Endodermal cell (in vitro differentiated cells): ENCODE results near the gene ADGRD1. TPM values are rescaled to one million over a fixed set of nuclear protein-coding genes. Genes with fewer than 3 reads are reported as not detected.
A peak's percentile ranks its signal among the peaks of the same experiment; 100 is the strongest.

ENCODE experiments used
- DNase-seq: peaks from one replicate; pipeline ENCODE4 v3.0.0-alpha.2; 2017
- H3K27ac ChIP-seq: 2 replicates; pipeline ENCODE4 v1.5.1; 2013; ENCODE audit warnings: mild to moderate bottlenecking, low read depth, low read length, moderate library complexity
- H3K27me3 ChIP-seq: 2 replicates; pipeline ENCODE4 v1.6.1; 2013; ENCODE audit warnings: mild to moderate bottlenecking, low read length, moderate library complexity; ENCODE audit not compliant: insufficient read depth, control insufficient read depth, poor library complexity, severe bottlenecking
- H3K36me3 ChIP-seq: 2 replicates; pipeline ENCODE4 v1.7.0; 2013; ENCODE audit warnings: mild to moderate bottlenecking, low read length, moderate library complexity; ENCODE audit not compliant: control insufficient read depth, insufficient read depth
- H3K4me1 ChIP-seq: one replicate; pipeline ENCODE4 v1.7.0; 2013; ENCODE audit warnings: low read length; ENCODE audit not compliant: control insufficient read depth, insufficient read depth
- H3K4me3 ChIP-seq: 2 replicates; pipeline ENCODE4 v1.5.1; 2013; ENCODE audit warnings: mild to moderate bottlenecking, low read length, moderate library complexity
- H3K9ac ChIP-seq: 2 replicates; pipeline ENCODE4 v1.6.1; 2013; ENCODE audit warnings: mild to moderate bottlenecking, low read length, moderate library complexity; ENCODE audit not compliant: poor library complexity, severe bottlenecking; ENCODE audit errors: extremely low read depth
- H3K9me3 ChIP-seq: 2 replicates; pipeline ENCODE4 v1.6.1; 2013; ENCODE audit warnings: mild to moderate bottlenecking, low read length, moderate library complexity; ENCODE audit not compliant: control insufficient read depth
- H3K27ac Mint-ChIP-seq: 2 replicates; pipeline ENCODE4 v1.8.0; 2020; ENCODE audit warnings: mixed read lengths
- H3K27me3 Mint-ChIP-seq: 2 replicates; pipeline ENCODE4 v1.8.0; 2021; ENCODE audit warnings: mild to moderate bottlenecking, mixed read lengths; ENCODE audit not compliant: insufficient read depth
- H3K36me3 Mint-ChIP-seq: 2 replicates; pipeline ENCODE4 v1.8.0; 2020; ENCODE audit warnings: low read depth, mixed read lengths
- H3K4me1 Mint-ChIP-seq: 2 replicates; pipeline ENCODE4 v1.8.0; 2020; ENCODE audit warnings: mixed read lengths
- H3K4me3 Mint-ChIP-seq: 2 replicates; pipeline ENCODE4 v1.8.0; 2020; ENCODE audit warnings: mild to moderate bottlenecking, moderate library complexity, mixed read lengths
- H3K9me3 Mint-ChIP-seq: 2 replicates; pipeline ENCODE4 v1.8.0; 2020; ENCODE audit warnings: mild to moderate bottlenecking, mixed read lengths
- WGBS, 2 experiments: methylation state at CpG; one replicate each; pipeline versions ENCODE4 v1.1.5 to v1.1.7; 2013; ENCODE audit warnings: missing lambda C conversion rate in 2 of 2, mixed read lengths in 1 of 2; ENCODE audit not compliant: insufficient coverage in 1 of 2, insufficient read length in 1 of 2; 5-methylcytosine and 5-hydroxymethylcytosine counted together
- total RNA-seq, 2 donors: library from RNA; stranded (reverse); fragmentation: NEBNext Ultra II Directional in 1 of 2; extraction: Animal tissue kit (Norgen Biotek cat#: 25700) in 1 of 2; gene quantifications; 2 replicates in 1 of 2; 3 replicates in 1 of 2; pipeline ENCODE4 v1.2.1, GENCODE V29; 2021
- TF ChIP-seq, protein P1 (sequence below): fragments of 200-600 bp; sonication (generic); conservative IDR thresholded peaks from 2 replicates; pipeline ENCODE4 v1.5.0; 2021; ENCODE audit warnings: antibody characterized with exemption, mild to moderate bottlenecking

Gene ADGRD1
- total RNA-seq, 2 donors from 2014 or later: 1.3 to 2.9 TPM

DNA sequence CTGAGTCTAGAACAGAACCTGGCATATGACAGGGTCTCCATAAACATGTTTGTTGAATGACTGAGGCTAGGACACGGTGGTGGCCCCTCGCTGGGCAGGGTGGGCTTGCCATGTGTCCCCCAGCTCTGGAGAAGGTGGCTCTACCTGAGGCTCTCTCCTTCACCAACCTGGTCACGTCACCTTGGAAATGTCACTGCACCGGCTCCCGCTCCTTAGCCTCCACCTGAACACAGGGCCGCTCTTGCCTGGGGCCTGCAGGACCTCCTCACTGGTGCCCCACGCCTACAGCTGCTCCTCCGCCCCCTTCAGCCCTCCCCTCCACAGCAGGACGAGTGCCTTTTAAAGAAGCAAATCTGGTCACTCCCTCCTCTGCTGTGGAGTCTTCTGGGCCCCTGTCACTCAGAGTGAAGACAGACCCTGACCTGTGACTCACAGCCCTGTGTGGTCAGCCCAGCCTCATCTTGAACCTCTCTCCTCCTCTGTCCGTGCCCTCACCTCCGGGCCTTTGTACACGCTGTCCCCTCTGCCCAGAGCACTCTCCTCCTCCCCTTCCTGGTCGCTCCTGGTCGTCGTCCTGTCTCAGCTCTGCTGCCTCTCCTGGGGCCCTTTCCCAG is 81.0 kb downstream of the ADGRD1 start:
- peaks cover 9% of the 10 kb centered on the region for H3K9me3 Mint-ChIP-seq
- TF ChIP-seq, protein P1, sequence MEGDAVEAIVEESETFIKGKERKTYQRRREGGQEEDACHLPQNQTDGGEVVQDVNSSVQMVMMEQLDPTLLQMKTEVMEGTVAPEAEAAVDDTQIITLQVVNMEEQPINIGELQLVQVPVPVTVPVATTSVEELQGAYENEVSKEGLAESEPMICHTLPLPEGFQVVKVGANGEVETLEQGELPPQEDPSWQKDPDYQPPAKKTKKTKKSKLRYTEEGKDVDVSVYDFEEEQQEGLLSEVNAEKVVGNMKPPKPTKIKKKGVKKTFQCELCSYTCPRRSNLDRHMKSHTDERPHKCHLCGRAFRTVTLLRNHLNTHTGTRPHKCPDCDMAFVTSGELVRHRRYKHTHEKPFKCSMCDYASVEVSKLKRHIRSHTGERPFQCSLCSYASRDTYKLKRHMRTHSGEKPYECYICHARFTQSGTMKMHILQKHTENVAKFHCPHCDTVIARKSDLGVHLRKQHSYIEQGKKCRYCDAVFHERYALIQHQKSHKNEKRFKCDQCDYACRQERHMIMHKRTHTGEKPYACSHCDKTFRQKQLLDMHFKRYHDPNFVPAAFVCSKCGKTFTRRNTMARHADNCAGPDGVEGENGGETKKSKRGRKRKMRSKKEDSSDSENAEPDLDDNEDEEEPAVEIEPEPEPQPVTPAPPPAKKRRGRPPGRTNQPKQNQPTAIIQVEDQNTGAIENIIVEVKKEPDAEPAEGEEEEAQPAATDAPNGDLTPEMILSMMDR: no peak
- Histone ChIP-seq H3K27ac (peak overlapping the region; percentile 29), H3K36me3 (no peaks in the 10 kb centered on the region), H3K4me3 (no peak overlapping the region), H3K9ac (no peak overlapping the region), H3K4me1 (no peaks in the 10 kb centered on the region), H3K9me3 (no peaks in the 10 kb centered on the region), H3K27me3 (no peaks in the 10 kb centered on the region)
- 79 to 81% methylated on average over 9 to 15 of the region's 15 CpGs for WGBS, 2 experiments
- no peak overlapping the region for H3K4me3 Mint-ChIP-seq
- no peaks in the 10 kb centered on the region for H3K36me3 Mint-ChIP-seq
- H3K27me3 Mint-ChIP-seq: no peaks in the 10 kb centered on the region
- H3K4me1 Mint-ChIP-seq: no peaks in the 10 kb centered on the region
- H3K27ac Mint-ChIP-seq: no peak overlapping the region
- no peak for DNase-seq

DNA sequence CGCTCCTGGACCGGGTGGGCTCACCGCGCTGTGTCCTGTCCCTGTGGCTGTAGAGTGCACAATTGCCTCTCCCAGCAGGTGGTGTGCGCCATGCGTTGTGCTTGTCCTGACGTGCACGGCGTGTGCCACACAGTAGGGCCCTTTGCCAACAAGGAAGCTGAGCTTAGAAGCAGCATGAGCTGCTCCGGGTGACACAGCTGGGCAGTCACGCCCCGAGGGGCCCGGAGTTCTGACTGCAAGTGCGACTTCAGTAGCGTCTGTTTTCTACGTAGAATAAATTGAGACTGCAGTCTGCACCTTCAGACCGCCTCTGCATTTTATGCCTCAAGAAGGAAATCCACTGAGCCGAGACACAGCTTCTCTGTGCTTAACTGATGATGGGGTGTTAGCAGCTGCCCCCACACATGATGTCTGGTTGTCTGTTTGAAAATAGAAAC is 81.6 kb downstream of the ADGRD1 start:
- H3K36me3 Mint-ChIP-seq: no peaks in the 10 kb centered on the region
- Histone ChIP-seq H3K27me3 (no peaks in the 10 kb centered on the region), H3K9me3 (no peaks in the 10 kb centered on the region), H3K4me3 (no peak overlapping the region), H3K36me3 (no peaks in the 10 kb centered on the region), H3K4me1 (no peaks in the 10 kb centered on the region), H3K9ac (no peak overlapping the region), H3K27ac (peak overlapping the region; percentile 29)
- peaks cover 9% of the 10 kb centered on the region for H3K9me3 Mint-ChIP-seq
- no peaks in the 10 kb centered on the region for H3K27me3 Mint-ChIP-seq
- H3K4me3 Mint-ChIP-seq: no peak overlapping the region
- WGBS, 2 experiments: 85 to 91% methylated on average over 16 to 18 of the region's 18 CpGs
- no peaks in the 10 kb centered on the region for H3K4me1 Mint-ChIP-seq
- DNase-seq: no peak
- TF ChIP-seq, protein P1: no peak
- H3K27ac Mint-ChIP-seq: no peak overlapping the region

DNA sequence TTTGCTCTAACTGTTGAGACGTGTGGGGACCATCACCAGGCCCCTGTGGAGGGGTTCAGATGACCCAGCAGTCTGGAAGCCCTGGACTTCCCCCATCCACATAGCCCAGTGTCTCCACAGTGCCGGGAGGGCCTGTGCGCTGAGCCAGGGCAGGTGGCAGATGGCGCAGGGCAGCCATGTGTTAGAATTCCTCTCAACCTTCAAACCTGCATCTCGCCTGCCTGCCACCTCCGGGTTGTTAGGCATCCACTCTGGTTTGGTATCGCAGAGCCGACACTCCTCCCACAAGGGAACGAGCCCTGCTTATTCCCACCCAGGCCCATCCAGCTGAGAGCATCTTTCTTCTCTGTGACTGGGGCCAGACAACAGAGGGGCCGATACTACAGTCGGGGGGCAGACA is 84.5 kb downstream of the ADGRD1 start:
- Histone ChIP-seq H3K4me1 (no peaks in the 10 kb centered on the region), H3K9me3 (no peaks in the 10 kb centered on the region), H3K36me3 (no peaks in the 10 kb centered on the region), H3K9ac (no peak overlapping the region), H3K27ac (no peak overlapping the region), H3K4me3 (no peak overlapping the region), H3K27me3 (no peaks in the 10 kb centered on the region)
- TF ChIP-seq, protein P1: no peak
- H3K27me3 Mint-ChIP-seq: no peaks in the 10 kb centered on the region
- no peak for DNase-seq
- H3K36me3 Mint-ChIP-seq: no peaks in the 10 kb centered on the region
- 93 to 95% methylated on average over 9 to 11 of the region's 11 CpGs for WGBS, 2 experiments
- H3K9me3 Mint-ChIP-seq: peaks cover 9% of the 10 kb centered on the region
- H3K27ac Mint-ChIP-seq: no peak overlapping the region
- no peaks in the 10 kb centered on the region for H3K4me1 Mint-ChIP-seq
- no peak overlapping the region for H3K4me3 Mint-ChIP-seq
